Measurements from ENCODE around the gene MAPK8.

DNA sequence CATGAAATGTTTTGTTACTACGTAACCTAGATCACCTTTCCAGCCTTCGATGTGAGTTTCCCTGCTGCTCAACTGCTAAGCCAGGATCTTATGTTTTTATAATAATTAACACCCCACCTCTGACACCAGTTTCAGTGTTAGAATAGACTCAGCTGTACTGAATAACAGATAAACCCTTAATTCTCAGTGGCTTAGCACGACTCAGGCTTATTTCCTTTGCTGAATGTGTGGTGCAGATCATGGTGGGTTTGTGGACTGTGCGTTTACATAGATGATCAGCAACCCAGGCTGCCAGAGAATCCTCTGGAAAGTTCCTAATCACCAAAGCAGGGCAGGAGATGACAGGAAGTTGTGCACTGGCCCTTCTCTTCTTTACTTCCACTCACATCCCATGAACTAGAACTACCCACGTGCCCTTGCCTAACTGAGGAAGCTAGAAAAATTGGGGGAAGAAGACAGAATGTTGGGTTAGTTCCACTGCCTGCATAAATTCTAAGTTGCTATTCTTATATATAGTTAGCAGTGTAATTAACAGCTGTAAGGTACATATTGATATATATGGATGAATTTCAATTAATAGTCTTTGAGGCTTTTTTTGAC is 111.8 kb downstream of the MAPK8 start:
- TF ChIP-seq, protein P1, sequence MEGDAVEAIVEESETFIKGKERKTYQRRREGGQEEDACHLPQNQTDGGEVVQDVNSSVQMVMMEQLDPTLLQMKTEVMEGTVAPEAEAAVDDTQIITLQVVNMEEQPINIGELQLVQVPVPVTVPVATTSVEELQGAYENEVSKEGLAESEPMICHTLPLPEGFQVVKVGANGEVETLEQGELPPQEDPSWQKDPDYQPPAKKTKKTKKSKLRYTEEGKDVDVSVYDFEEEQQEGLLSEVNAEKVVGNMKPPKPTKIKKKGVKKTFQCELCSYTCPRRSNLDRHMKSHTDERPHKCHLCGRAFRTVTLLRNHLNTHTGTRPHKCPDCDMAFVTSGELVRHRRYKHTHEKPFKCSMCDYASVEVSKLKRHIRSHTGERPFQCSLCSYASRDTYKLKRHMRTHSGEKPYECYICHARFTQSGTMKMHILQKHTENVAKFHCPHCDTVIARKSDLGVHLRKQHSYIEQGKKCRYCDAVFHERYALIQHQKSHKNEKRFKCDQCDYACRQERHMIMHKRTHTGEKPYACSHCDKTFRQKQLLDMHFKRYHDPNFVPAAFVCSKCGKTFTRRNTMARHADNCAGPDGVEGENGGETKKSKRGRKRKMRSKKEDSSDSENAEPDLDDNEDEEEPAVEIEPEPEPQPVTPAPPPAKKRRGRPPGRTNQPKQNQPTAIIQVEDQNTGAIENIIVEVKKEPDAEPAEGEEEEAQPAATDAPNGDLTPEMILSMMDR (conservative IDR thresholded peaks at IDR 0.05; ENCODE audit: low read length) = no peak
- no peak for TF ChIP-seq EZH2phosphoT487 (IDR thresholded peaks at IDR 0.05; ENCODE audit: borderline replicate concordance, low read depth, low read length)

All from OCI-LY7 (cell line).